Measurements from ENCODE around the gene REXO1. TPM values are rescaled to one million over a fixed set of nuclear protein-coding genes. Genes with fewer than 3 reads are reported as not detected.
A peak's percentile ranks its signal among the peaks of the same experiment; 100 is the strongest.

Gene REXO1
- total and polyA plus RNA-seq, 9 of the 15 experiments (the other 6 are each of a cell fraction or from before 2014, with no cell fraction given), result 0.04 to 63.3 (median 15.8) TPM

DNA sequence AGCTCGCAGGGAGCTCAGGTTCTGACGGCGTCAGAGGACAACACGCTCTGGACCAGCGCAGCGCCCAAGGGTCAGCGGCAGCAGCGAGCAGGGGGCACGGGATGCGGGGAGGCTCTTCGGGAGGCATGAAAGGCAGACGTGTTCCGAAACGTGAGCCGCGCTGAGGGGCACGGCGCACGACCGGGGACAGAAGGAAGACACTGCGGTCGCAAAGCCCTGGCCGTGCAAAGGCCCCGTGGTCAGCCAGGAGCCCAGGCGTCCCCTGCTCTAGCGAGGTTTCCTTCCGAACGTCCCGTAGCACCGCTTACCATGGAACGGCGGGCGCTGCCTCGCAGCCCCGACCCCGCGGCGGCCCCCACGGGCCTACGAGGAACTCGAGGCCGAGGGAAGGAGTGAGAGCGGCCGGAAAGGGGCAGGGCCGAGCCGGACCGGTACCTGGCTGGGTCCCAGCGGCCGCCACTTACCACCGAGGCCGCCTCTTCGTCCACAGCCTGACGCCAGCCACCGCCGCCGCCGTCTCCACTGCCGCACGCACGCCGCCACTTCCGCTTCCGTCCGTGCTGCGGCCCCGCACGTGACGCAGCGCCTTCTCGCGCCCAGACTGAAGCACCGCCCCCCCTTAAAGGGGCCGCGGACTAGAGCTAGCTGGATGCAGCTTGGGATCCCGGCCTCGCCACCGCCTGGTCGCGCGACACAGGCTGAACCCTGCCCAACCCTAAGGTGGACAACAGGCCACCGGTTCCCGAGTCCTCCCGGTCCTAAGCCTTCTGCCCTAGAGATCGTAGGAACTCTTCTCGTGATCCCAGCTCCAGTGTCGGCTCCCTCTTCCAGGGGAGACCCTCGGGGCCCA, 27.6 kb upstream of the REXO1 start (continued):
- TF ChIP-seq, protein P1, sequence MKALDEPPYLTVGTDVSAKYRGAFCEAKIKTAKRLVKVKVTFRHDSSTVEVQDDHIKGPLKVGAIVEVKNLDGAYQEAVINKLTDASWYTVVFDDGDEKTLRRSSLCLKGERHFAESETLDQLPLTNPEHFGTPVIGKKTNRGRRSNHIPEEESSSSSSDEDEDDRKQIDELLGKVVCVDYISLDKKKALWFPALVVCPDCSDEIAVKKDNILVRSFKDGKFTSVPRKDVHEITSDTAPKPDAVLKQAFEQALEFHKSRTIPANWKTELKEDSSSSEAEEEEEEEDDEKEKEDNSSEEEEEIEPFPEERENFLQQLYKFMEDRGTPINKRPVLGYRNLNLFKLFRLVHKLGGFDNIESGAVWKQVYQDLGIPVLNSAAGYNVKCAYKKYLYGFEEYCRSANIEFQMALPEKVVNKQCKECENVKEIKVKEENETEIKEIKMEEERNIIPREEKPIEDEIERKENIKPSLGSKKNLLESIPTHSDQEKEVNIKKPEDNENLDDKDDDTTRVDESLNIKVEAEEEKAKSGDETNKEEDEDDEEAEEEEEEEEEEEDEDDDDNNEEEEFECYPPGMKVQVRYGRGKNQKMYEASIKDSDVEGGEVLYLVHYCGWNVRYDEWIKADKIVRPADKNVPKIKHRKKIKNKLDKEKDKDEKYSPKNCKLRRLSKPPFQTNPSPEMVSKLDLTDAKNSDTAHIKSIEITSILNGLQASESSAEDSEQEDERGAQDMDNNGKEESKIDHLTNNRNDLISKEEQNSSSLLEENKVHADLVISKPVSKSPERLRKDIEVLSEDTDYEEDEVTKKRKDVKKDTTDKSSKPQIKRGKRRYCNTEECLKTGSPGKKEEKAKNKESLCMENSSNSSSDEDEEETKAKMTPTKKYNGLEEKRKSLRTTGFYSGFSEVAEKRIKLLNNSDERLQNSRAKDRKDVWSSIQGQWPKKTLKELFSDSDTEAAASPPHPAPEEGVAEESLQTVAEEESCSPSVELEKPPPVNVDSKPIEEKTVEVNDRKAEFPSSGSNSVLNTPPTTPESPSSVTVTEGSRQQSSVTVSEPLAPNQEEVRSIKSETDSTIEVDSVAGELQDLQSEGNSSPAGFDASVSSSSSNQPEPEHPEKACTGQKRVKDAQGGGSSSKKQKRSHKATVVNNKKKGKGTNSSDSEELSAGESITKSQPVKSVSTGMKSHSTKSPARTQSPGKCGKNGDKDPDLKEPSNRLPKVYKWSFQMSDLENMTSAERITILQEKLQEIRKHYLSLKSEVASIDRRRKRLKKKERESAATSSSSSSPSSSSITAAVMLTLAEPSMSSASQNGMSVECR (CRISPR knock-in tag; IDR thresholded peaks at IDR 0.05), result peak; percentile 95
- TF ChIP-seq ZNF121 (CRISPR knock-in tag; conservative IDR thresholded peaks at IDR 0.05) (no peak), CHCHD3 (CRISPR knock-in tag; IDR thresholded peaks at IDR 0.05) (no peak), SP2 (IDR thresholded peaks at IDR 0.05; ENCODE audit: extremely low read depth, low read depth, low read length, poor library complexity, severe bottlenecking) (no peak), EGR1 (conservative IDR thresholded peaks at IDR 0.05) (peak; percentile 66; the same call in 1 of the 2 replicates), SETDB1 (IDR thresholded peaks at IDR 0.05; ENCODE audit: low read length) (no peak), ZNF79 (CRISPR knock-in tag; IDR thresholded peaks at IDR 0.05; ENCODE audit: low read depth) (no peak), FOSL1 (tag; conservative IDR thresholded peaks at IDR 0.05) (0 out of 2 replicates have a peak, but pooled peaks have one; percentile 9), PTRF (tag; IDR thresholded peaks at IDR 0.05) (no peak), TAF7 (tag; IDR thresholded peaks at IDR 0.05) (0 out of 2 replicates have a peak, but pooled peaks have one; percentile 3), ZNF583 (CRISPR knock-in tag; IDR thresholded peaks at IDR 0.05) (peak; percentile 46; the same call in 1 of the 2 replicates), EWSR1 (IDR thresholded peaks at IDR 0.05; ENCODE audit: borderline replicate concordance, low read depth, partially characterized antibody) (no peak)
- TF ChIP-seq, protein P2, sequence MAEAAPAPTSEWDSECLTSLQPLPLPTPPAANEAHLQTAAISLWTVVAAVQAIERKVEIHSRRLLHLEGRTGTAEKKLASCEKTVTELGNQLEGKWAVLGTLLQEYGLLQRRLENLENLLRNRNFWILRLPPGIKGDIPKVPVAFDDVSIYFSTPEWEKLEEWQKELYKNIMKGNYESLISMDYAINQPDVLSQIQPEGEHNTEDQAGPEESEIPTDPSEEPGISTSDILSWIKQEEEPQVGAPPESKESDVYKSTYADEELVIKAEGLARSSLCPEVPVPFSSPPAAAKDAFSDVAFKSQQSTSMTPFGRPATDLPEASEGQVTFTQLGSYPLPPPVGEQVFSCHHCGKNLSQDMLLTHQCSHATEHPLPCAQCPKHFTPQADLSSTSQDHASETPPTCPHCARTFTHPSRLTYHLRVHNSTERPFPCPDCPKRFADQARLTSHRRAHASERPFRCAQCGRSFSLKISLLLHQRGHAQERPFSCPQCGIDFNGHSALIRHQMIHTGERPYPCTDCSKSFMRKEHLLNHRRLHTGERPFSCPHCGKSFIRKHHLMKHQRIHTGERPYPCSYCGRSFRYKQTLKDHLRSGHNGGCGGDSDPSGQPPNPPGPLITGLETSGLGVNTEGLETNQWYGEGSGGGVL (CRISPR knock-in tag; IDR thresholded peaks at IDR 0.05), result no peak
- TF ChIP-seq, protein P3, sequence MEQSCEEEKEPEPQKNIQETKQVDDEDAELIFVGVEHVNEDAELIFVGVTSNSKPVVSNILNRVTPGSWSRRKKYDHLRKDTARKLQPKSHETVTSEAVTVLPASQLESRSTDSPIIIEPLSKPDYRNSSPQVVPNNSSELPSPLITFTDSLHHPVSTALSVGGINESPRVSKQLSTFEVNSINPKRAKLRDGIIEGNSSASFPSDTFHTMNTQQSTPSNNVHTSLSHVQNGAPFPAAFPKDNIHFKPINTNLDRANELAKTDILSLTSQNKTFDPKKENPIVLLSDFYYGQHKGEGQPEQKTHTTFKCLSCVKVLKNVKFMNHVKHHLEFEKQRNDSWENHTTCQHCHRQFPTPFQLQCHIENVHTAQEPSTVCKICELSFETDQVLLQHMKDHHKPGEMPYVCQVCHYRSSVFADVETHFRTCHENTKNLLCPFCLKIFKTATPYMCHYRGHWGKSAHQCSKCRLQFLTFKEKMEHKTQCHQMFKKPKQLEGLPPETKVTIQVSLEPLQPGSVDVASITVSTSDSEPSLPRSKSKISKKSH (CRISPR knock-in tag; IDR thresholded peaks at IDR 0.05), result no peak
- TF ChIP-seq, protein P4, sequence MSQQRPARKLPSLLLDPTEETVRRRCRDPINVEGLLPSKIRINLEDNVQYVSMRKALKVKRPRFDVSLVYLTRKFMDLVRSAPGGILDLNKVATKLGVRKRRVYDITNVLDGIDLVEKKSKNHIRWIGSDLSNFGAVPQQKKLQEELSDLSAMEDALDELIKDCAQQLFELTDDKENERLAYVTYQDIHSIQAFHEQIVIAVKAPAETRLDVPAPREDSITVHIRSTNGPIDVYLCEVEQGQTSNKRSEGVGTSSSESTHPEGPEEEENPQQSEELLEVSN (IDR thresholded peaks at IDR 0.05; ENCODE audit: borderline replicate concordance in 1 of 2, extremely low read depth in 1 of 2, insufficient read depth in 1 of 2, insufficient read length in 1 of 2, low read depth in 1 of 2, low read length in 1 of 2, poor library complexity in 1 of 2, severe bottlenecking in 1 of 2), result peak; percentile 89 to 92

All from K562 (cell line).